Breast epithelium (tissue), 3 donors: ENCODE results near the gene KCNH1.

Experiments
- POLR2A ChIP-seq: fragments of 450-650 bp; IDR thresholded peaks from one replicate; pipeline ENCODE4 v1.6.1; 2016; ENCODE audit warnings: antibody characterized with exemption, mild to moderate bottlenecking, moderate library complexity
- POLR2AphosphoS5 ChIP-seq, 3 donors: sonication (generic); formaldehyde crosslinking; IDR thresholded peaks; one replicate each; pipeline ENCODE4 v1.6.1; 2017; ENCODE audit warnings: antibody characterized with exemption in 3 of 3
- TF ChIP-seq, protein P1 (sequence below), 3 donors: fragments of 450-650 bp; IDR thresholded peaks; one replicate each; pipeline ENCODE4 v1.5.1; 2016 to 2017; ENCODE audit warnings: antibody characterized with exemption in 3 of 3, mild to moderate bottlenecking in 3 of 3, moderate library complexity in 3 of 3

DNA sequence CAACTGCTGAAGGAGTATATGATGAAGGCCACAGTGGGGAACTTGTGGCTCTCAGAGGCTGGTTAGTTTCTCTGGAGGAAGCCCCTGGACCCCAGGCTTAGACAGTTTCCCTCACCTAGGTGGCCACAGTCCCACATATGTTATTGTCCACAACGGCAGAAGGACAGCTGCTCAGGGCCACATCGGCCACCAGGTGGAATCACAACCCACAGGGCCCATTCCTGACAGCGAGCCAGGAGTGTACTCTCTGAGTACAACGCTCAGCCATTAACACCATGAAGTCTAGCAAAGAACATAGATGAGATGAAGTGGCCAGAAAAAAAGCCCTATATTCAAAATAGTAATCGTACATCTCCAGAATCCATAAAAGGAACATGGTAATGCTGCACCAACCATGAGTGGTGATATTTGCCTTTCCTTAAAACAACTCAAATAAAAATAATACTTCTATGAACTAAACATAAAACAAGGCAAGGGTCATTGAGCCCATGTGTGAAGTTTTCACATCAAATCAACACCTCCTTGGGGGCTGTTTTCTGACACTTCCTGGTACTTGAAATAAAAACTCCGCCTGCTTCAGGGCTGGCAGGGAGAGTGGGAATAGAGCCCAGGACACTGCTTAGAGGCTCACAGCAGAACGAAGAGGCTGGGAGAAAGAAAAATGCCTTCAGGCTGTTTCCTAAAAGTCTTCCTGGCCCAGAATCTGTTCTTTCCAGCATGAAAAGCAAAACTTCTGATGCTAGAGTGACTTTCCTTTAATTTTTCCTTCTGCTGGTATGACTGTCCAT lies 421.9 kb downstream of the KCNH1 start:
- TF ChIP-seq, protein P1, sequence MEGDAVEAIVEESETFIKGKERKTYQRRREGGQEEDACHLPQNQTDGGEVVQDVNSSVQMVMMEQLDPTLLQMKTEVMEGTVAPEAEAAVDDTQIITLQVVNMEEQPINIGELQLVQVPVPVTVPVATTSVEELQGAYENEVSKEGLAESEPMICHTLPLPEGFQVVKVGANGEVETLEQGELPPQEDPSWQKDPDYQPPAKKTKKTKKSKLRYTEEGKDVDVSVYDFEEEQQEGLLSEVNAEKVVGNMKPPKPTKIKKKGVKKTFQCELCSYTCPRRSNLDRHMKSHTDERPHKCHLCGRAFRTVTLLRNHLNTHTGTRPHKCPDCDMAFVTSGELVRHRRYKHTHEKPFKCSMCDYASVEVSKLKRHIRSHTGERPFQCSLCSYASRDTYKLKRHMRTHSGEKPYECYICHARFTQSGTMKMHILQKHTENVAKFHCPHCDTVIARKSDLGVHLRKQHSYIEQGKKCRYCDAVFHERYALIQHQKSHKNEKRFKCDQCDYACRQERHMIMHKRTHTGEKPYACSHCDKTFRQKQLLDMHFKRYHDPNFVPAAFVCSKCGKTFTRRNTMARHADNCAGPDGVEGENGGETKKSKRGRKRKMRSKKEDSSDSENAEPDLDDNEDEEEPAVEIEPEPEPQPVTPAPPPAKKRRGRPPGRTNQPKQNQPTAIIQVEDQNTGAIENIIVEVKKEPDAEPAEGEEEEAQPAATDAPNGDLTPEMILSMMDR (IDR thresholded peaks at IDR 0.05): no peak
- TF ChIP-seq POLR2A (no peak), POLR2AphosphoS5 (IDR thresholded peaks at IDR 0.05) (no peak)
